GM20431 (cell line): Measurements from ENCODE around the gene SCUBE2.
"Not testable (repeated sequence)": the region's sequence is repeated elsewhere in the genome, so short reads cannot be mapped to it uniquely, and the experiment has no call there.

Source experiments
- in situ Hi-C: fragments of 300-500 bp; cut with MseI, MboI; formaldehyde crosslinking; loops from one replicate; pipeline ENCODE4 v1.15.0; 2020; ENCODE audit warnings: low sequenced_read_pairs; ENCODE audit not compliant: unreplicated experiment

SCUBE2 gene

GRCh38 chr11:9112075-9112474 lies 20.7 kb upstream of the SCUBE2 start:
- in situ Hi-C loops: no loop called here

- in situ Hi-C loops: no loop called here
Observed at GRCh38 chr11:9109858-9110731, 18.7 kb upstream of the SCUBE2 start.

GRCh38 chr11:9104580-9104979 lies 13.2 kb upstream of the SCUBE2 start:
- in situ Hi-C loops: no loop called here

GRCh38 chr11:9103542-9104276 lies 12.3 kb upstream of the SCUBE2 start:
- in situ Hi-C loops: no loop called here

- in situ Hi-C loops: no loop called here
Observed at GRCh38 chr11:9099617-9100016, 8.2 kb upstream of the SCUBE2 start.

- in situ Hi-C loops: not testable (repeated sequence)
Observed at GRCh38 chr11:9098455-9098854, 7.1 kb upstream of the SCUBE2 start.

- in situ Hi-C loops: not testable (repeated sequence)
Observed at GRCh38 chr11:9097186-9097943, 6.0 kb upstream of the SCUBE2 start.

- in situ Hi-C loops: no loop called here
Observed at GRCh38 chr11:9096427-9096826, 5.0 kb upstream of the SCUBE2 start.

GRCh38 chr11:9095421-9095820 lies 4.0 kb upstream of the SCUBE2 start:
- in situ Hi-C loops: no loop called here

GRCh38 chr11:9094420-9094819 lies 3.0 kb upstream of the SCUBE2 start:
- in situ Hi-C loops: no loop called here

GRCh38 chr11:9092853-9093778 lies 1.7 kb upstream of the SCUBE2 start:
- in situ Hi-C loops: no loop called here

GRCh38 chr11:9092072-9092471 lies 673 bp upstream of the SCUBE2 start:
- in situ Hi-C loops: no loop called here

GRCh38 chr11:9090488-9091043 lies 833 bp downstream of the SCUBE2 start:
- in situ Hi-C loops: no loop called here

GRCh38 chr11:9089636-9090035 lies 1.8 kb downstream of the SCUBE2 start:
- in situ Hi-C loops: no loop called here

- in situ Hi-C loops: no loop called here
Observed at GRCh38 chr11:9089061-9089460, 2.3 kb downstream of the SCUBE2 start.

- in situ Hi-C loops: no loop called here
Observed at GRCh38 chr11:9082575-9082974, 8.8 kb downstream of the SCUBE2 start.

- in situ Hi-C loops: no loop called here
Observed at GRCh38 chr11:9081153-9081552, 10.2 kb downstream of the SCUBE2 start.

GRCh38 chr11:9078113-9079086 lies 13.0 kb downstream of the SCUBE2 start:
- in situ Hi-C loops: no loop called here
